ENCODE results near the gene NSUN2.

DNA sequence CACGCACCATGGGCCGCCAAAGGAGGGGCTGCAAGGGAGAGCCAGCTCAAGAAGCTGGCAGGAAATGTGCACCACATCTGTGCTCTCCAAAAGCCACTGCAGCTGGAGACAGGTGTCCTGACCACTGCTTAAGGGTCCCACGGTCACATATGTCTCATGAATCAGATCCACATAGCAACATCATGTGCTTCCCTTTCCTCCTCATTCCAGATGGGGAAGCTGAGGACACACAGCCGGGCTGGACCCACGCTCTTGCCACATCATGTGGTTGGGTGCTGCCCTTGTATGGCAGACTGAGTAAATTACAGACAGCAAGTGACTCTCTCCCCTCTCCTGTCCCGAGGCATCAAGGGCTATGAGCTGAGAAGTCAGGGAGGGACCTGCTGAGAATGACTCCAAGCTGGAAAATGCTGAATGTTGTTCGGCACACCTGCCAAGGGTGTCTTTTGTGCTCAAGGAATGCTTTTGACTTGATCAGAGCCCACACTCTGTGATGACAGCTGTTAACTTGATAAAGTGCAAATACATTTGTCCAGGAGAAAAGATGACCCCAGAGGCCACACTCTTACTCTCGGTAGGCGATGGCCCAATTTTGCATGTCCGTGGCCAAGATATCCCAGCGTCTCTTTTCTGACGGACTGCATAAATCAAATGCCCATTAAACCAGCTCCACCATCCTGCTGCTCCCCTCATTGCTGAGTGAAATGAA is 58.2 kb downstream of the NSUN2 start:
- TF ChIP-seq POLR2AphosphoS5 (IDR thresholded peaks at IDR 0.05) (no peak), CTCF (IDR thresholded peaks at IDR 0.05; ENCODE audit: poor library complexity, severe bottlenecking) (no peak), EP300 (conservative IDR thresholded peaks at IDR 0.05; ENCODE audit: poor library complexity, severe bottlenecking) (no peak), SMC3 (conservative IDR thresholded peaks at IDR 0.05; ENCODE audit: poor library complexity) (no peak), EZH2 (IDR thresholded peaks at IDR 0.05; ENCODE audit: borderline replicate concordance, insufficient read depth, low read length, poor library complexity, severe bottlenecking) (no peak), TAF1 (IDR thresholded peaks at IDR 0.05; ENCODE audit: low read depth) (no peak)

Data from neural cell (in vitro differentiated cells).